ENCODE results near the gene SEC61A1.

SEC61A1 gene

DNA sequence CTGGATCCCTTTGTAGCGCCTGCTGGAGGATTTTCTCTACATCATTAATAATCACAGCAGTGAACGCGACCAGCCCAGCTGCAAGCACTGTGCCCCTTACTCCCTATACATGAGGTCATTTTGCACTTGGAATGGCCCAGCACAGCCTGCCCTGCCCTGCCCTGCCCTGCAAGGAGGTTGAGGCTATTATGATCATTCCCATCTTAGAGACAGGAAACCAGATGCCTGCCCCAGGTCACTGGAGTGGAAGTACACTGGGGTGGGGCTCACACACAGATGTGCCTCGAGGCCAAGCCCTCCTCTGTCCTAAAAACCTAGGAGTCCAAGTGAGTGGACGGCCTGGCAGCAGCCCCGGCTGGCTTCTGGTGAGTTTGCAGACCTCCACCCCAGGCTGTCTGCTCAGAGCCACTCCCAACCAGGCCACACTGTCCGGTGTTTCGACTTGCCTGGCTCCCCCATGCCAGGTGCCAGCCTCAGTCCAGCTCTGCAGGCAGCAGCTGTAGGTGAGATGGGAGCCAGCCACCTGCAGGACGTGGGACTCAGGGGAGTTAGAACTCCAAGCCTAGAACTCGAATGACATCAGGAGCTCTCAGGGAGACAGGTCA is 30.4 kb upstream of the SEC61A1 start:
- no peaks in the 10 kb centered on the region for H3K36me3 ChIP-seq (ENCODE audit: insufficient read depth, low read length)
- H3K9ac ChIP-seq (ENCODE audit: low read length) = no peak overlapping the region
- no peaks in the 10 kb centered on the region for H3K4me1 ChIP-seq (ENCODE audit: insufficient read depth, low read length, severe bottlenecking)
- no peak overlapping the region for H3K4me3 ChIP-seq (ENCODE audit: low read depth, low read length, poor library complexity, severe bottlenecking)
- no peaks in the 10 kb centered on the region for H4K20me1 ChIP-seq (ENCODE audit: insufficient read depth, low read length)
- H3F3A ChIP-seq (ENCODE audit: insufficient read depth, low read length) = no peaks in the 10 kb centered on the region
- no peak overlapping the region for H3K4me2 ChIP-seq (ENCODE audit: low read length)
- no peak overlapping the region for H2AFZ ChIP-seq (ENCODE audit: low read length)
- TF ChIP-seq EZH2 (IDR thresholded peaks at IDR 0.05; ENCODE audit: borderline replicate concordance, low read length) = no peak
- no peak for TF ChIP-seq CTCF (IDR thresholded peaks at IDR 0.05; ENCODE audit: low read length)
- H3K9me3 ChIP-seq (ENCODE audit: low read length) = no peaks in the 10 kb centered on the region
- no peaks in the 10 kb centered on the region for H3K27me3 ChIP-seq (ENCODE audit: insufficient read depth, low read length)
- no peaks in the 10 kb centered on the region for H3K79me2 ChIP-seq (ENCODE audit: insufficient read depth, low read length)
- H3K27ac ChIP-seq (ENCODE audit: low read depth, low read length, poor library complexity, severe bottlenecking) = no peak overlapping the region
- no peaks in the 10 kb centered on the region for H3K9me2 ChIP-seq (ENCODE audit: low read depth, low read length)

DNA sequence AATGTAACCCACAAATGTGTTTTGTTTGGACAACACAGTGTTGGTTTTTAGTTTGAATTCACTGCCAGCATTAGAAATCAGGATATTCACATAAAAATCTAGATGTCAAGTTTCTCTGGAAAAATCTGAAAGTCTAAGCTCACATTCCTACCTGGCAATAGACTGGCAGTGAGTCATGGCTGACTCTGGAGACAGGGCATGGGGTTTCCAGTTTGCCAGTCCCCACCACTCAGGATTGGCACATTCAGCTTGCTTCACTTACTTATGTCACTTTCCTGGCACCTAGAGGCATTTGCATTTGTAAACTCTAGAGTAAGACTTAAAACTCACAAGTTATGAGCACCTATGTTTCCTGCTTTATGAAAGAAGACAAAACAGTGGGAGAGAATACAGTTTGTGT is 19.1 kb upstream of the SEC61A1 start:
- TF ChIP-seq CTCF (IDR thresholded peaks at IDR 0.05; ENCODE audit: low read length) = no peak
- TF ChIP-seq EZH2 (IDR thresholded peaks at IDR 0.05; ENCODE audit: borderline replicate concordance, low read length) = no peak
- no peaks in the 10 kb centered on the region for H3K9me3 ChIP-seq (ENCODE audit: low read length)
- no peaks in the 10 kb centered on the region for H3K9me2 ChIP-seq (ENCODE audit: low read depth, low read length)
- H3K36me3 ChIP-seq (ENCODE audit: insufficient read depth, low read length) = no peaks in the 10 kb centered on the region
- no peak overlapping the region for H3K4me2 ChIP-seq (ENCODE audit: low read length)
- H3K4me3 ChIP-seq (ENCODE audit: low read depth, low read length, poor library complexity, severe bottlenecking) = no peak overlapping the region
- H3K9ac ChIP-seq (ENCODE audit: low read length) = no peak overlapping the region
- H3K27ac ChIP-seq (ENCODE audit: low read depth, low read length, poor library complexity, severe bottlenecking) = no peak overlapping the region
- no peaks in the 10 kb centered on the region for H3K79me2 ChIP-seq (ENCODE audit: insufficient read depth, low read length)
- no peaks in the 10 kb centered on the region for H3K27me3 ChIP-seq (ENCODE audit: insufficient read depth, low read length)
- no peaks in the 10 kb centered on the region for H3F3A ChIP-seq (ENCODE audit: insufficient read depth, low read length)
- H4K20me1 ChIP-seq (ENCODE audit: insufficient read depth, low read length) = no peaks in the 10 kb centered on the region
- H3K4me1 ChIP-seq (ENCODE audit: insufficient read depth, low read length, severe bottlenecking) = no peaks in the 10 kb centered on the region
- H2AFZ ChIP-seq (ENCODE audit: low read length) = no peak overlapping the region

DNA sequence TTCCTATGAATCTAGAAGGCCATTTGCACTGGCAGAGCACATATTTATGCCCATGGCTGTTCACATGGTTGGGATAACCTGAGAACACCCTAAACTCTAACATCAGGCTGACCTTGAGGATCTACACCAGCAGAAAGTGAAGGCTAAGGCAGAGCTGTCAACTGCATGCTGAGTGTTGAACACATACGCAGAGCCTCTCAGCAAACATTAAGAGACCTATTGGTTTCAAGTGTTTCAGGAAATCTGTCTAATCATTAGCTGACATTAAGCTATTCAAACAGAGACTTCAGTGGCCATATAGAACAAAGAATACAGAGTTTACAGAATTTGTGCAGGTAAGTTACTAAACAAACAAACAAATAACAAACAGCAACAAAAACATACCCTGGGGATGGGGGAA is 16.1 kb upstream of the SEC61A1 start:
- Histone ChIP-seq H2AFZ (ENCODE audit: low read length) (no peak overlapping the region), H3K4me2 (ENCODE audit: low read length) (no peak overlapping the region), H3K4me3 (ENCODE audit: low read depth, low read length, poor library complexity, severe bottlenecking) (no peak overlapping the region), H3F3A (ENCODE audit: insufficient read depth, low read length) (no peaks in the 10 kb centered on the region), H3K27me3 (ENCODE audit: insufficient read depth, low read length) (no peaks in the 10 kb centered on the region), H3K27ac (ENCODE audit: low read depth, low read length, poor library complexity, severe bottlenecking) (no peak overlapping the region), H3K36me3 (ENCODE audit: insufficient read depth, low read length) (no peaks in the 10 kb centered on the region), H3K79me2 (ENCODE audit: insufficient read depth, low read length) (no peaks in the 10 kb centered on the region), H3K9me3 (ENCODE audit: low read length) (no peaks in the 10 kb centered on the region), H3K9ac (ENCODE audit: low read length) (no peak overlapping the region), H3K9me2 (ENCODE audit: low read depth, low read length) (no peaks in the 10 kb centered on the region), H3K4me1 (ENCODE audit: insufficient read depth, low read length, severe bottlenecking) (no peaks in the 10 kb centered on the region), H4K20me1 (ENCODE audit: insufficient read depth, low read length) (no peaks in the 10 kb centered on the region)
- TF ChIP-seq EZH2 (IDR thresholded peaks at IDR 0.05; ENCODE audit: borderline replicate concordance, low read length) (no peak), CTCF (IDR thresholded peaks at IDR 0.05; ENCODE audit: low read length) (no peak)
